ENCODE results near the gene RNF128. TPM values are rescaled to one million over a fixed set of nuclear protein-coding genes. Genes with fewer than 3 reads are reported as not detected.

RNF128 gene
- 0.33 and 1.8 TPM in 2 replicates for total RNA-seq

- no peak for TF ChIP-seq CTCF (IDR thresholded peaks at IDR 0.05; ENCODE audit: insufficient read depth, low read length, poor library complexity, severe bottlenecking)
- H3K27me3 ChIP-seq (ENCODE audit: control insufficient read depth, insufficient read depth, low read length), result peaks cover 2% of the 10 kb centered on the region
- DNase-seq (ENCODE audit: low read depth), result no peak
Observed at GRCh38 chrX:106726485-106727437, at the start of gene RNF128. Gene RNF128, plus strand, starts transcription at chrX:106726701. Its CDS starts 213 bp downstream, at chrX:106726914.

GRCh38 chrX:106680716-106681115 lies 45.8 kb upstream of the RNF128 start:
- Histone ChIP-seq H3K4me3 (ENCODE audit: low read depth, low read length) (no peak overlapping the region), H3K36me3 (ENCODE audit: control insufficient read depth, insufficient read depth, low read length) (no peaks in the 10 kb centered on the region), H3K27me3 (ENCODE audit: control insufficient read depth, insufficient read depth, low read length) (no peaks in the 10 kb centered on the region)
- no peak for TF ChIP-seq CTCF (IDR thresholded peaks at IDR 0.05; ENCODE audit: insufficient read depth, low read length, poor library complexity, severe bottlenecking)
- DNase-seq (ENCODE audit: low read depth), result no peak

More at GRCh38 chrX:106726485-106727437, at the start of gene RNF128:
- Histone ChIP-seq H3K36me3 (ENCODE audit: control insufficient read depth, insufficient read depth, low read length) (no peaks in the 10 kb centered on the region), H3K4me3 (ENCODE audit: low read depth, low read length) (peak within 1 kb of the TSS; percentile 57)

- Histone ChIP-seq H3K4me3 (ENCODE audit: low read depth, low read length) (no peak overlapping the region), H3K27me3 (ENCODE audit: control insufficient read depth, insufficient read depth, low read length) (no peaks in the 10 kb centered on the region), H3K36me3 (ENCODE audit: control insufficient read depth, insufficient read depth, low read length) (no peaks in the 10 kb centered on the region)
- DNase-seq (ENCODE audit: low read depth), result no peak
- TF ChIP-seq CTCF (IDR thresholded peaks at IDR 0.05; ENCODE audit: insufficient read depth, low read length, poor library complexity, severe bottlenecking), result no peak
Observed at GRCh38 chrX:106684207-106684606, 42.3 kb upstream of the RNF128 start.

GRCh38 chrX:106692425-106693065 lies 34.0 kb upstream of the RNF128 start:
- Histone ChIP-seq H3K4me3 (ENCODE audit: low read depth, low read length) (no peak overlapping the region), H3K27me3 (ENCODE audit: control insufficient read depth, insufficient read depth, low read length) (no peaks in the 10 kb centered on the region), H3K36me3 (ENCODE audit: control insufficient read depth, insufficient read depth, low read length) (no peaks in the 10 kb centered on the region)
- TF ChIP-seq CTCF (IDR thresholded peaks at IDR 0.05; ENCODE audit: insufficient read depth, low read length, poor library complexity, severe bottlenecking), result no peak
- no peak for DNase-seq (ENCODE audit: low read depth)

GRCh38 chrX:106696502-106696901 lies 30.0 kb upstream of the RNF128 start:
- DNase-seq (ENCODE audit: low read depth), result no peak
- Histone ChIP-seq H3K27me3 (ENCODE audit: control insufficient read depth, insufficient read depth, low read length) (no peaks in the 10 kb centered on the region), H3K36me3 (ENCODE audit: control insufficient read depth, insufficient read depth, low read length) (no peaks in the 10 kb centered on the region), H3K4me3 (ENCODE audit: low read depth, low read length) (no peak overlapping the region)
- TF ChIP-seq CTCF (IDR thresholded peaks at IDR 0.05; ENCODE audit: insufficient read depth, low read length, poor library complexity, severe bottlenecking), result no peak
